GM21515 (cell line): Measurements from ENCODE around the gene TMEM80.

Experiments used
- ATAC-seq: cut with Tn5 transposase; IDR thresholded peaks from one replicate; pipeline ENCODE4 v1.9.1; 2021; ENCODE audit not compliant: unreplicated experiment

The TMEM80 gene

GRCh38 chr11:699116-699508 is 3.5 kb downstream of the TMEM80 start:
- no peak for ATAC-seq

DNA sequence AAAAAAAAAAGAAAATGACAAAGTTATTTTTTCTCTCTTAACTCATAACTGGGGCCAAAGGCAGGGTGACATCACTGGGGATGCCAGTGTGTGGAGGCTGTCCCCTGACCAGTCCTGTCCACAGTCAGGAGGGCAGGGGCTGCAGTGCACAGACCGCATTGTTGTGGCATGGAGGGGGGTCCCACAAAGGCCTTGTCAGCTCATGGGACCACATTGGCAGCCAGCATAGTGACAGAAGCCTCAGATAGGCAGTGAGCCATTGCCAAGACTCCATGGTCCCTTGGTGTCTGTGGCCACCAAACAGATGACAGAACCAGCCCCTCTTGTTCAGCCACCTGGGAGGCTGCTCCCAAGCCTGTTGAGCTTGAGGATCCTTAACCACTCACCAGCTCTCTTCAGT is 4.1 kb downstream of the TMEM80 start:
- ATAC-seq, result no peak

DNA sequence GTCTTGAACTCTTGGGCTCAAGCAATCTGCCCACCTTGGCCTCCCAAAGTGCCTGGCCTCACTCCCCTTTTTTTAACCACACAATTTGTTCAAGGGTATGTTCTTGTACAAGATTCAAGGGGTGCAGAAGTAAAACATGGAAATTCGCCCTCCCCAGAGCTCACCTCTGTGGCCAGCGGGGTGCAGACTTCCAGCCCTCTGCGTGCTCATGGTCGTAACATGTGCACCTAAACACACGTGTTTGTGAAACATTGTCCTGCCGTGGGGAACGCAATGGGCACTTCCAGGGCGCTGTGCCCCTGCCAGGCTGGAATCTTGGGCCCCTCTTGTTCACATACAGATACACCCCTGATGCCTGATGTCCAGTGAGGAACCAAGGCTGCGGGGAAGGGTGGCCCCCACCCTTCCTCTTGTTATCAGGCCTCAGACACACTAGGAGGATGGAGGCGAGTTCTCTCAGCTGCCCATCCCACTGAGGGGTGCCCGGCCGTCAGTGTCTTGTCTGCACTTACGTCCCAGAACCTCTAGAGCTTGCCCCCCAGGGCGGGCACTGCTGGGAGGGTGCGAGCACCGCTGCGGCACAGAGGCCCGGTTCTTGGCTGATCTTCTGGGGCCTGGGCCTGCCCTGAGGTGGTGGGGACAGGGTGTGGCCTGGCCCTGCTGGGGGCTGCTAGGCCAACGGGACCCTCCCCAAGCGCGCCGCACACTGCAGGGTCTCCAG is 6.3 kb downstream of the TMEM80 start:
- no peak for ATAC-seq

- ATAC-seq, result no peak
These were observed 7.1 kb downstream of the TMEM80 start for GRCh38 chr11:702462-703461.

DNA sequence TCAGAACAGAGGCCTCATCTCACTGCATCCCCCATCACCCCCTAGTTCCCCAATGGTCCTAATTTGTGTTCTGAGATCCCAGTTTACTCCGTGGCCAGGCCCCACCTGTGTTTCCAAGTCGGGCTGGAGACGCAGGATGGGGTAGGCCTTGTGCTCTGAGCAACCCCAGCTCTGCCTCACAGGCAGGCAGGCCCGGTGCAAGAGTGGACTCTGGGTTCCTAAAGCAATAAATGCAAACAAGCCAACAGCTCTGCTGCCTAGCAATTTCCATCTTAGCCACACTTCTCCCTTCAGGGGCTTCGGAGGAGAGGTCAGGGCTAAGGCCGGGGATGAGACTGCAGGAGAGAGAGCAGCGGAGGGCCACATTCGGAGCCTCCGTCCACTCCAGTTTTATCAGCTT is 7.9 kb downstream of the TMEM80 start:
- no peak for ATAC-seq

DNA sequence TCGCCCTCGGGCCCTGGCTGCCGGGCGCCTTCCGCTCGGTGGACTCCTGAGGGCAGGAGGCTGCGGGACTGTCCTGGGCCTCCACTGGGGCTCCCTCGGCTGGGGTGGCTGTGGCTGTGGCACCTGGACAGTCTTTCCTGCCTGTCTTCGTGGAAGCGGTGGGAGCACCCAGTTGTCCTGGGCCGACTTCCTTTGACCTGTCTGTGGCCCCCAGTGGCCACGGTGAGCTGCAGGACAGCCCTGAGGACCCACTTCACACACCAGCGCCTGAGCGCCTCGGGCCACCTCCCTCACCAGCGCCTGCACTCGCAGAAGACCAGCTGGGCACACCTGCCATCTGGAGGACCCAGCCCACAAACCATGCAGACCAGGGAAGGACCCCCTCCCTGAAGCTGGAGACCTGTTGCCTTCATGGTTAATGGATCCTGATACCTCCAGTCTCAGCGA is 8.6 kb downstream of the TMEM80 start:
- no peak for ATAC-seq

DNA sequence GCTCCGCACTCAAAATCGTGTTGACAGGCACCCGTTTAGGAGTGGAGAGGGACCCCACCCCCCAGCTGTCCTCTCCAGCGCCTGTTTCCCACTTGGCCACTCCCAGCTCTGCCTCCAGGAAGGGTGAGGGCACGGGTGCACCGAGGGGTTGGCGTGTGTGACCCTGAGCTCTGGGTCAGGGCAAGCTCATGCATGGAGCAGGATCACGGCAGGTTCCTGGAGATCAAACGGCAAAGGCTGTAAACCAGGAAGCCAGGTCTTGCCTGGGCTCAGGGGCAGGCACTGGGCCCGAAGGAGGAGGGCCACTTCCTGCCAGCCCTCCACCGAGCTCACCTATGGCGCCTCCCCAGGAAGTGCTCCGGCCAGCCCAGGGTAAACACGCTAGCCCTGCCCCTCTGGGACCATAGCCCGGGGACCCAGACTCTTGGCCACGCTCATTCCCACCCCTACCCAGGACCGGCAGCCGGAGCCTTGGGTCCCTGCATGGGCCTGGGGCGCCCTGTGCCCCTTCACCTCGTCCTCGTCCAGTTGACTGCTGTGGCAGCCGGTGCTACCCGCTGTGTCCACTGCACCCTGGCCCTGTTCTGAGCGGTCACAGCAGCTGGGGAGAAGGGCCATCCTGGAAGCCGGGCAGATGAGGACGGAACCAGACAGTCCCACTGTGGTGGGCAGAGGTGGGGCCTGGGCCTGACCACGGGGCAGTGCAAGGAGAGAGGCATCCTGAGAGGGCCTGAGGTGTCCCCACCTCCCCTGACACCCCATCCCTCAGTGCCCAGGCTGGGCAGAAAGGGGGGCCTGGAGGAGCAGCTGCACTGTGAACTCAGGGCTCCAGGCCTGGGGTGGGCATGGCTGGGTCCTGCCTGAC is 9.4 kb downstream of the TMEM80 start:
- ATAC-seq, result no peak

GRCh38 chr11:705646-706438 is 10.2 kb downstream of the TMEM80 start, which contains the start of gene EPS8L2:
Gene EPS8L2, plus strand, starts transcription at chr11:706231. Its CDS starts 3,177 bp downstream, at chr11:709408.
- ATAC-seq, result no peak

DNA sequence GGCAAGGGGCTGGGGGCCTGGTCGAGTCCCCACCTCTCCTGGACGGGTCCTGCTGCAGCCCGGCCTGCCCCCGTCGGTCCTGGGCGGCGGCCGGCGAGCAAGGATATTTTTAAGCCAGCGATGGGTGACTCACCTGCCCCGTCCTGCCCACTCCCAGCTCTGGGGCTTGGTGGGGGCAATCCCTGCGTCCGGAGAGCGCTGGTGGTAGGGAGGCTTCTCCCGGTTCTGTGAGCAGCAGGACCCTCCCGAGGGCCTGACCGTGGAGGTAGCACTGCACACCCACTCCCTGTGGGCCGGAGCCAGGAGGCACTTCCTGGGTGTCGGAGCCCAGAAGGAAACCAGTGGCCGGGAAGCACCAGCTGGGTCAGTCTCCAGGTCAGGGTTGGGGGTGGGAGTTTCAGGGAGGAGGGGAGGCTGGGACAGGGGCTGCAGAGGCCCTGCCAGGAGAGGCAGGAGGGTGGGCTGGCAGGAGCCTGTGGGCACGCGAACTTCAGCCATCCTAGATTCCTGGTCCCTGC is 10.9 kb downstream of the TMEM80 start:
- no peak for ATAC-seq

GRCh38 chr11:706957-707816 is 11.6 kb downstream of the TMEM80 start:
- ATAC-seq, result no peak

DNA sequence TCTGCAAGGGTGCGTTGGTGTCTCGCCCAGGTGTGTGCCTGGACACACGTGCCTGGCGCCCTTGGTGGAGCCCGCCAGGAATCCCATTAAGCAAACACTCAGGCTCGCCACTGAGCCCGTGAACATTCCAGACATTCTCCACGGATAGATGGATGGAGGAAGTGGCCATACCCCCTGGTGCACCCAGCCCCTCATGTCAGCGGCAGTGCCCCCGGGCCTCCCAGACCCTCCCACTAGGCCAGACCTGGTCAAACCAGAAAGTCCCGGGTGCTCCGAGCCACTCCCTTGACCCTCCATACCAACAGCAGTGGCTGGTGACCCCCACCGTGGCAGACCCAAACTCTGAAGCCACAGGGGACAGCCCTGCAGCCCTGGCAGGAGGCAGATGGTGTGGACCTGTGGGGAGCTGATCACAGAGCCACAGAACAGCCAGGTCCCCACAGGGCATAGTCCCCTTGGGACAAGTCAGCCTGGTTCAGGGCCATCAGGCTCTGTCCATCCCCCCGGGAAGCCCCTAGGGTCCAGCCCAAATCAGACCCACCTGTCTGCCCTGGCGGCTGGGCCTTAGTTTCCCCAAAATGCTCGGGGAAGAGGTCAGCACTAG is 12.3 kb downstream of the TMEM80 start:
- ATAC-seq, result no peak

DNA sequence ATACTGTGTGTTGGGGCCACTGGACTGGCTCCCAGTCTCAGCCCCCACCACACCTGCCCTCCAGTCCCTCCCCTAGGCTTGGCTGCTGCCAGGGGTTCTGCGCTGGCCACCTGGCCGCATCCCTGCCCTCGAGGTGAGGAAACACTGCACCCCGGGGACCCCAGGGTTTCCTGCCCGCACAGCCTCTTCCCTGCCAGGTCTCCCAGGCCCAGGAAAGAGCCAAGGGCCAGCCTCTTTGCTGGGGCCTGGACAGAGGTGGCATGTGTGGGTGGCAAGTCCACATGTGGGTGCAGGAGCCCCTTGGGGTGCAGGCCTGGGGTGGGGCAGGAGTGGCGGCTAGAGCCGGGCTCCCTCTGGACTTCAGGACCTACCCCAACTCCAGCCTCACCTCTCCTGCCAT is 12.9 kb downstream of the TMEM80 start:
- ATAC-seq, result no peak

DNA sequence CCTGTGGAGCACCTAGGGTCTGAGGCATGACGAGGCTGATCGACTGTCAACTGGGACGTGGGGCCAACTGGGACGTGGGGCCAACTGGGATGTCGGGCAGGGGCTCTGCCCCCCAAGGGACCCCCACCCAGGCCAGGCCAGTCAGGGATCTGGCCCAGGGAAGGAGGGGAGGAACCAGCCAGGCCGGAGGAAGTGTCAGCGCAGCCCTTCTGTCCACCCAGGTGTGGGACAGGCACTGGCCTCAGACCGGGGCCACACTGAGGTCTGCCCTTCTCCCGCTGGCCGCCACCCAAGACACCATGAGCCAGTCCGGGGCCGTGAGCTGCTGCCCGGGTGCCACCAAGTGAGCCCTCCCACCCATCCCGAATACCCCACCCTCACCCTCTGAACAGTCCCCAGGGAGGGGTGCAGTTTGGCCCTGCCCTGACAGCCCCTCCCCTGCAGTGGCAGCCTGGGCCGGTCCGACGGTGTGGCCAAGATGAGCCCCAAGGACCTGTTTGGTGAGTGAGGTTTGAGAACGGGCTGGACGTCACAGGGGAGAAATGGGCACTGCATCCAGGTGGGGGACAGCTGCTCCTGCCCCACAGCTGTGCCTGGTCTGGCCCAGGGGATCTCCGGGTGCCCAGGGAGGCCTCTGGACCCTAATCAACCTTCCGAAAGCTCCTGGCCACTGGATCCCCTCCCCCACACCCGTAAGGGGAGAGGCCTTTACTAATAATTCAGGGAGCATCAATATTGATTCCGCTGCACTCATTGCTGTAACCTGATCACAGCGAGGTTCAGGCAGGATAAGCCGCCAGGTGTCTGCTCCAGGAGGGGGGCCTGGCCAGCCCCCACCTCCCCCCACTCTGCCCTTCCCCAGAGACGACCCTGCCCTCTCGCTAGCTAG is 13.7 kb downstream of the TMEM80 start:
- ATAC-seq, result no peak

GRCh38 chr11:714436-714835 is 18.8 kb downstream of the TMEM80 start:
- no peak for ATAC-seq

DNA sequence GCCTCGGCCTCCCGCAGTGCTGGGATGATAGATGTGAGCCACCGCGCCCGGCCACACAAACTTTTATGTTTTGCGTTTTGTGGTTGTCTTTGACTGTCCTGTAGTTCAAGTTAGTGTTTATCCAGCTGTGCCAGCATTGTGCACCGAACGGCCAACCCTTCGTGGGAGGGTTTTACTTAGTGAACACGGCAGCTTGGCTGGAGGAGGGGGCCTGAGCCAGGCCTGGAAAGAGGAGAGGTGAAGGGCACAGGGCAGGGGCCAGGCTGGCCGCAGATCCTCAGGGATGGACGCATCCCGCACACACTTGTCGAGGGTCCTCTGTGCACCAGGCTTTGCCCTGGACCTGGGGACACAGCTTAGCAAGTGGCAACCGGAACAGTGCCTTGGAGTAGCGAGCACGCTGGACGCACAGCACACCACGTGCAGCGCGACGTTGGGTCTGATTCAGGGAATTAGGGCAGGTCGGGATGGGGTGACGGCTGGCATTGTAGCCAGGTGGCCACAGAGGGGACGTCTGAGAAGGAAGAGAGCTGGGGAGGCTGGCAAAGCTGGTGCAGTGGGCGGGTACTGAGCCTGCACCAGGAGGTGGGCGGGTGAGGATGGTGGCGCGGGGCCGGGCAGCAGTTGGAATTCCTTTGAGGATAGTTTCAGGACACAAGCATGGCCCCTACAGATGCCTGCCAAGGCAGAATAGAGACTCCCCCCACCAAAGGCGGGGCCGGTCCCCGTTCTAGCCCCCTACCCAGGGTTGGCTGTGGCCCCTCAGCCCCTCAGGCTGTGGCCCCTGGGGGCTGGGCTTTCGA is 23.8 kb downstream of the TMEM80 start:
- no peak for ATAC-seq

DNA sequence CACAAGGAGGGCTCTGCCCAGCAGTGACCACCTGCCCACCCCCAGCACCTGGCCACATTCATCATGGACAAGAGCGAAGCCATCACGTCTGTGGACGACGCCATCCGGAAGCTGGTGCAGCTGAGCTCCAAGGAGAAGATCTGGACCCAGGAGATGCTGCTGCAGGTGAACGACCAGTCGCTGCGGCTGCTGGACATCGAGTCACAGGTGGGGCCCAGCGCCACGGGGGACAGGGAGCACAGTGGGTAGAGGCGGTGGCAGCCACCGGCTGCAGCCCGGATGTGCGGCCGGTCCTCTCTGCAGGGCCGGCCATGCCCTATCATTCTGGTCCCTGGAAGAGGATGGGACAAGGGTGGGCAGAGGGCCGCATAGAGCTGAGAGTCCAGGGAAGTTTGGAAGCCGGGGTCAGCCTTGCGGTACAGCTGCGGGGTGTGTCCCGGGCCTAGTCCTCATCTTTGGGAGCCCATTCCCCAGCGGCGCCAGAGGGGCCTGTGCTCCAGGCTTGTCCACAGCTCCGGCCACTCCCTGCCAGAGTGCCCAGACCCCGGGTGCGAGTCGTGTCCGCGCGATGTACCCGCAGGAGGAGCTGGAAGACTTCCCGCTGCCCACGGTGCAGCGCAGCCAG is 24.5 kb downstream of the TMEM80 start:
- no peak for ATAC-seq
